C4-2B (cell line): Measurements from ENCODE around the gene UNC93B1.

Experiments used
- H3K27ac ChIP-seq: fragments of 450-650 bp; 2 replicates; pipeline ENCODE4 v1.5.1; 2017
- ZFX ChIP-seq: fragments of 450-650 bp; IDR thresholded peaks from 2 replicates; pipeline ENCODE4 v1.6.1; 2017
- TF ChIP-seq, protein P1 (sequence below): fragments of 450-650 bp; conservative IDR thresholded peaks from 2 replicates; pipeline ENCODE4 v1.5.1; 2017; ENCODE audit warnings: mild to moderate bottlenecking

The UNC93B1 gene

DNA sequence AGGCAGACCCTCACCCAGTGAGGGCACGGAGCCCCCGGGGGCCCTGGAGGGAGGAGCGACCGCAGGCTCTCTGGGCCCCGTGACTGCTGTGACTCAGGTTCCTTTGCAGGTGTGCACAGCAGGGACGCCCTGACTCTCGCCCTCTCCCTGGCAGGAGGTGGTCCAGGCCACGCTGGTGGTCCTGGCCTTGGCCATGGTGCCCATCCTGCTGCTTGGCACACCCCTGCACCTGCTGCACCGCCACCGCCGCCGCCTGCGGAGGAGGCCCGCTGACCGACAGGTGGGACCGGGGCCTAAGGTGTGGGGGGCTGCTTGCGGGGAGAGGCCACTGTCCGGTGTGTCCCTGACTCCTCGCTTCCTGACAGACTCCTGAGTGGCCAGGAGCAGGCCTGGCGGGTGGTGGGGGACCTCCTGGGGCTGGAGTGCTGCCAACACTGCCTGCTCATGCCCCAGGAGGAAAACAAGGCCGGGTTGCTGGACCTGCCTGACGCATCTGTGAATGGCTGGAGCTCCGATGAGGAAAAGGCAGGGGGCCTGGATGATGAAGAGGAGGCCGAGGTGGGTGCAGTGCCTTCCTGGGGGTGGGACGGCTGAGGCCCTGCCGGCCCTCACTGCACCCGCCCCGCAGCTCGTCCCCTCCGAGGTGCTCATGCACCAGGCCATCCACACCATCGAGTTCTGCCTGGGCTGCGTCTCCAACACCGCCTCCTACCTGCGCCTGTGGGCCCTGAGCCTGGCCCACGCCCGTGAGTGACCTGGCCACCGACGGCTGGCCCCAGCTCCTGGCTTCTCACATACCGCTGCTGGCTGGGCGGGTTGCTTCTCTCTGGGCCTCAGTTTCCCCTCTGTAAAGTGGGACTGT is 45.8 kb upstream of the UNC93B1 start:
- no peak overlapping the region for H3K27ac ChIP-seq
- no peak for TF ChIP-seq ZFX
- TF ChIP-seq, protein P1, sequence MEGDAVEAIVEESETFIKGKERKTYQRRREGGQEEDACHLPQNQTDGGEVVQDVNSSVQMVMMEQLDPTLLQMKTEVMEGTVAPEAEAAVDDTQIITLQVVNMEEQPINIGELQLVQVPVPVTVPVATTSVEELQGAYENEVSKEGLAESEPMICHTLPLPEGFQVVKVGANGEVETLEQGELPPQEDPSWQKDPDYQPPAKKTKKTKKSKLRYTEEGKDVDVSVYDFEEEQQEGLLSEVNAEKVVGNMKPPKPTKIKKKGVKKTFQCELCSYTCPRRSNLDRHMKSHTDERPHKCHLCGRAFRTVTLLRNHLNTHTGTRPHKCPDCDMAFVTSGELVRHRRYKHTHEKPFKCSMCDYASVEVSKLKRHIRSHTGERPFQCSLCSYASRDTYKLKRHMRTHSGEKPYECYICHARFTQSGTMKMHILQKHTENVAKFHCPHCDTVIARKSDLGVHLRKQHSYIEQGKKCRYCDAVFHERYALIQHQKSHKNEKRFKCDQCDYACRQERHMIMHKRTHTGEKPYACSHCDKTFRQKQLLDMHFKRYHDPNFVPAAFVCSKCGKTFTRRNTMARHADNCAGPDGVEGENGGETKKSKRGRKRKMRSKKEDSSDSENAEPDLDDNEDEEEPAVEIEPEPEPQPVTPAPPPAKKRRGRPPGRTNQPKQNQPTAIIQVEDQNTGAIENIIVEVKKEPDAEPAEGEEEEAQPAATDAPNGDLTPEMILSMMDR, result no peak

DNA sequence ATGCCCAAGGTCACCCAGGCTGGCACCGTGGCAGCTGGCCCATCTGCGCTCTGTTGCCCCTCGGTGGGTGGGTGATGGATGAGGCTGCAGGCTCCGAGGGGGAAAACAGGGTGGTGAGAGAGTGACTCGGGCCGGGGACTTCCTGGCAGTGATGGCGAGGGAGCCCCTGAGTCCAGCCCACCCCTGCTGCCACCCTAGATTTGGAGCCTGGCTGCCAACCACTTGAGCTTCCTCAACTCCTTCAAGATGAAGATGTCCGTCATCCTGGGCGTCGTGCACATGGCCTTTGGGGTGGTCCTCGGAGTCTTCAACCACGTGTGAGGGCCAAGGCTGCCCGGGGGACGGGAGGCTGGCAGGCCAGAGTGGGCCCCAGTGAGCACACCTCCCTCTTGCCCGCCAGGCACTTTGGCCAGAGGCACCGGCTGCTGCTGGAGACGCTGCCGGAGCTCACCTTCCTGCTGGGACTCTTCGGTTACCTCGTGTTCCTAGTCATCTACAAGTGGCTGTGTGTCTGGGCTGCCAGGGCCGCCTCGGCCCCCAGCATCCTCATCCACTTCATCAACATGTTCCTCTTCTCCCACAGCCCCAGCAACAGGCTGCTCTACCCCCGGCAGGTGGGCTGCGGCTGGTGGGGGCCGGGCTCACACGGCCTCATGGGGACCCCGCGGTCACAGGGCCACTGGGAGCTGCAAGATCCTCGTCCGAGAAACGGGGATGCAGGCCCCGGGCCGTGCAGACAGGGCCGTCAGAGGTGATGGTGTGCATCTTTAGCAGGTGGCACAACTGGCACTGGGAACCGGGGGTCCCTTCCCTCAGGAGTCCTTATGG is 45.0 kb upstream of the UNC93B1 start:
- no peak overlapping the region for H3K27ac ChIP-seq

DNA sequence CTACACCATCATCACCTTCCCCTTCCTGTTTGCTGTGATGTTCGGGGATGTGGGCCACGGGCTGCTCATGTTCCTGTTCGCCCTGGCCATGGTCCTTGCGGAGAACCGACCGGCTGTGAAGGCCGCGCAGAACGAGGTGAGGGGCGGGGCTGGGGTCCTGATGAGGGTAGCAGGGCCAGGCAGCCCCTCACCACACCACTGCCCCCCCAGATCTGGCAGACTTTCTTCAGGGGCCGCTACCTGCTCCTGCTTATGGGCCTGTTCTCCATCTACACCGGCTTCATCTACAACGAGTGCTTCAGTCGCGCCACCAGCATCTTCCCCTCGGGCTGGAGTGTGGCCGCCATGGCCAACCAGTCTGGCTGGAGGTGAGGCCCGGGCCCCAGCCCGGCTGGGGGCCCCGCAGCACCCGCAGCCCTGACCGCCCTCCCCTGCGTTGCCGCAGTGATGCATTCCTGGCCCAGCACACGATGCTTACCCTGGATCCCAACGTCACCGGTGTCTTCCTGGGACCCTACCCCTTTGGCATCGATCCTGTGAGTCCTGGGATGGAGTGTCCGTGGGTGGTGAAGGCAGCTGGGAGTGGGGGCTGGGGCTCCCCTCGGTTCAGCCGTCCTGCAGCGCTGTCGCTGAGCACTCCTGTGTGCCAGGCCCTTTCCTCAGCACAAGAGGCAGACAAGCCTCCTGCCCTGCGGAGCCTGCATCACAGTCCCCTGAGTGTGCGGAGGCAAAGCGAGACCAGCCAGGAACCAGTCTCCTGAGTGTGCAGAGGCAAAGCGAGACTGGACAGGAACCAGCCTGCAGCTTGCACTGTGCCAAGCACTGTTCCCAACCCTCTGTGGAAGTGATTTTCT is 43.8 kb upstream of the UNC93B1 start:
- TF ChIP-seq ZFX, result no peak
- TF ChIP-seq, protein P1, result no peak
- H3K27ac ChIP-seq, result no peak overlapping the region

More for the DNA sequence above, 45.0 kb upstream of the UNC93B1 start:
- TF ChIP-seq, protein P1, result no peak
- TF ChIP-seq ZFX, result no peak

DNA sequence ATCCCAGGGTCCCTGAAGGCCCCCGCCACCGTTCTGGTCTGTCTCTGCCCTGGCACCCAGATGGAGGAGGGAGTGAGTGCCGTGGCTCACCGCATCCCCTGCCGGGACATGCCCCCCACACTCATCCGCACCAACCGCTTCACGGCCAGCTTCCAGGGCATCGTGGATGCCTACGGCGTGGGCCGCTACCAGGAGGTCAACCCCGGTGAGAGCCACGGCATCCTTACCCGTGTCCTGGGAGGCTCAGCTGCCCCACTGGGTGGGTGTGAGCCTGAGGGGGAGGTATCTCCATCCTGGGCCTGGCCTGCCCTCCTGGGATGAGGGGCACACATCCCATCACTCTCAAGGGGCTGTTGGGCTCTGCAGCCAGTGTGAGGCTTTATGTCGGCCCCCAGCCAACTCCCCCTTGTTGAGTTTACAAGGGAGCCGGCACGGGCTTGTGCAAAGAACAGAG is 41.0 kb upstream of the UNC93B1 start:
- TF ChIP-seq, protein P1, result no peak
- no peak for TF ChIP-seq ZFX
- no peak overlapping the region for H3K27ac ChIP-seq

DNA sequence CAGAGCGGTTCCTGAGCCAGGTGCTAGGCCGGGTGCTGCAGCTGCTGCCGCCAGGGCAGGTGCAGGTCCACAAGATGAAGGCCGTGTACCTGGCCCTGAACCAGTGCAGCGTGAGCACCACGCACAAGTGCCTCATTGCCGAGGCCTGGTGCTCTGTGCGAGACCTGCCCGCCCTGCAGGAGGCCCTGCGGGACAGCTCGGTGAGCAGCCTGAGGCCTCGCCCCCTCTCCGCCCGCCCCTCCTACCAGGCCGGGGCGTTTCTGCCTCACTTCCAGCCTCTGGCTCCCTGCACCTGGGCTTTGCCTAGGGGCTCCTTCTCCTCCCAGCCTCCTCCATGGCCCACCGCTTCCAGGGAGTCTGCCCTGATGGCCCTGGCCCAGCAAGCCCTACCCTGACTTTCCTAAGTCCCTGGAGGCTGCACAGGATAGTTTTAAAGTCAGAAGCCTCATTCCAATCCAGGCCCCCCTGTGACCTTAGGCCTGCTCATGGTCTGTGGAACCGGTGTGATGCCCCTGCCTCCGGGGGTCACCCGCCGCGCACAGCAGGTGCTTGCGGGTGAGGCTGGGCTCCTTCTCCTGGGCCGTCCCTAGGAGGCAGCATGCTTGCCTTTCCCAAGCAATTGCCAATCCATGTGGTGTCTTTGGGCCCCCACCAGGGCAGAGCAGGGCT is 40.4 kb upstream of the UNC93B1 start:
- TF ChIP-seq, protein P1, result no peak
- TF ChIP-seq ZFX, result no peak
- no peak overlapping the region for H3K27ac ChIP-seq

DNA sequence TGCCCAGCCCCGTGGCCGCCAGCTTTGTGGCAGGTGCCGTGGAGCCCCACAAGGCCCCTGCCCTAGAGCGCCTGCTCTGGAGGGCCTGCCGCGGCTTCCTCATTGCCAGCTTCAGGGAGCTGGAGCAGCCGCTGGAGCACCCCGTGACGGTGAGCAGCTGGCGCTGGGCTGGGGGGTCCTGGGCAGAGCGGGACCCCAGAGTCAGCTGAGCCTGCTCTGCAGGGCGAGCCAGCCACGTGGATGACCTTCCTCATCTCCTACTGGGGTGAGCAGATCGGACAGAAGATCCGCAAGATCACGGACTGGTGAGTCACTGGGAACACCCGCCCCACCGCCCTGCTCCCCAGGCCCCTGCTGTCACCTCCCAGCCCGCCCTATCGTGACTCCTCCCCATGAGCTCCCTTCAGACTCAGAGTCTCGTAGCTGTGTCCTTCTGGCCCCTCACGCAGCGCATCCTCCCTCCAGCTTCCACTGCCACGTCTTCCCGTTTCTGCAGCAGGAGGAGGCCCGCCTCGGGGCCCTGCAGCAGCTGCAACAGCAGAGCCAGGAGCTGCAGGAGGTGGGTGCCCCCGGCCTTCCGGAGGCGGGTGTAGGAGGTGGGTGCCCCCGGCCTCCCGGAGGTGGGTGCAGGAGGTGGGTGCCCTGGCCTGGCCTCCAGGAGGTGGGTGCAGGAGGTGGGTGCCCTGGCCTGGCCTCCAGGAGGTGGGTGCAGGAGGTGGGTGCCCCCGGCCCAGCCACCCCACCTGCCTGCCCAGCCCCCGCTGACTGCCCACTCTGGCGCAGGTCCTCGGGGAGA is 39.6 kb upstream of the UNC93B1 start:
- no peak for TF ChIP-seq ZFX
- TF ChIP-seq, protein P1, result no peak
- H3K27ac ChIP-seq, result no peak overlapping the region
